Prostate gland (tissue), 2 donors: Measurements from ENCODE around the gene NPEPL1. TPM values are rescaled to one million over a fixed set of nuclear protein-coding genes. Genes with fewer than 3 reads are reported as not detected.

Experiments used
- DNase-seq: peaks from one replicate; pipeline ENCODE4 v3.0.0-alpha.2; 2019; ENCODE audit warnings: low spot score
- H3K27ac ChIP-seq, 2 donors: fragments of 200-600 bp; sonication (generic); 2 replicates each; pipeline ENCODE4 v1.5.1; 2017 to 2019
- H3K27me3 ChIP-seq: fragments of 200-600 bp; sonication (generic); replicated peaks from 2 replicates; pipeline ENCODE4 v1.5.1; 2019; ENCODE audit not compliant: insufficient read depth
- H3K36me3 ChIP-seq, 2 donors: fragments of 200-600 bp; sonication (generic); 1 replicate in 1 of 2; 2 replicates in 1 of 2; pipeline versions ENCODE4 v1.5.1 to v1.8.1; 2017 to 2019
- H3K4me1 ChIP-seq: fragments of 200-600 bp; sonication (generic); replicated peaks from 2 replicates; pipeline ENCODE4 v1.5.1; 2019
- H3K4me3 ChIP-seq, 2 donors: fragments of 200-600 bp; sonication (generic); 2 replicates each; pipeline ENCODE4 v1.5.1; 2017 to 2019
- H3K9me3 ChIP-seq: fragments of 200-600 bp; sonication (generic); 2 replicates; pipeline ENCODE4 v1.5.1; 2017
- CTCF ChIP-seq, 4 experiments: fragments of 200-600 bp in 2 of 4; fragments of 450-650 bp in 2 of 4; sonication (generic) in 2 of 4; IDR thresholded peaks; 1 replicate in 3 of 4; 2 replicates in 1 of 4; pipeline ENCODE4 v1.5.1; 2016 to 2019; ENCODE audit warnings: antibody characterized with exemption in 4 of 4, mild to moderate bottlenecking in 2 of 4, moderate library complexity in 2 of 4
- POLR2A ChIP-seq: fragments of 450-650 bp; IDR thresholded peaks from one replicate; pipeline ENCODE4 v1.6.1; 2016; ENCODE audit warnings: antibody characterized with exemption, mild to moderate bottlenecking
- POLR2AphosphoS5 ChIP-seq: sonication (generic); formaldehyde crosslinking; IDR thresholded peaks from one replicate; pipeline ENCODE4 v1.6.1; 2017; ENCODE audit warnings: antibody characterized with exemption
- WGBS: methylation state at CpG from one replicate; pipeline ENCODE4 v1.1.5; 2018; 5-methylcytosine and 5-hydroxymethylcytosine counted together
- intact Hi-C: fragments of 100-400 bp; cut with DNase I; formaldehyde crosslinking; loops from one replicate; pipeline ENCODE4 v1.14.2; 2022
- total RNA-seq, 2 donors: library from RNA; depleted of rRNA; stranded (reverse); fragments of >200 nt; gene quantifications; one replicate each; pipeline ENCODE4 v1.1.0, GENCODE V29; 2016

Gene NPEPL1
- total RNA-seq, 2 donors from 2014 or later = 25.7 to 63.1 TPM

GRCh38 chr20:58694241-58695083 lies 1.9 kb downstream of the NPEPL1 start:
- H3K27ac ChIP-seq = no peak overlapping the region
- WGBS = 95% methylated on average over 33 of the region's 33 CpGs
- H3K27me3 ChIP-seq = no peaks in the 10 kb centered on the region
- H3K4me1 ChIP-seq = peaks cover 8% of the 10 kb centered on the region
- H3K36me3 ChIP-seq = peaks cover 0 to 4% of the 10 kb centered on the region in 2 donors
- H3K4me3 ChIP-seq = no peak overlapping the region
- intact Hi-C loops = loop anchor here (5.0 to 10.0 kb wide), 2 partner anchors 212 to 460 kb away; no protein-coding TSS in a partner anchor
- no peak for DNase-seq
- H3K9me3 ChIP-seq = no peaks in the 10 kb centered on the region
- no peak for TF ChIP-seq CTCF (IDR thresholded peaks at IDR 0.05)

- no peak for DNase-seq
- no peak overlapping the region for H3K4me3 ChIP-seq
- peaks cover 0 to 4% of the 10 kb centered on the region in 2 donors for H3K36me3 ChIP-seq
- no peak overlapping the region for H3K27ac ChIP-seq
- H3K27me3 ChIP-seq = no peaks in the 10 kb centered on the region
- intact Hi-C loops = loop anchor here (10.0 kb wide), 1 partner anchor 460 kb away; no protein-coding TSS in a partner anchor
- no peaks in the 10 kb centered on the region for H3K9me3 ChIP-seq
- TF ChIP-seq POLR2AphosphoS5 = no peak
- TF ChIP-seq POLR2A = no peak
- TF ChIP-seq CTCF (IDR thresholded peaks at IDR 0.05) = no peak
- peaks cover 8% of the 10 kb centered on the region for H3K4me1 ChIP-seq
- 91% methylated on average over 9 of the region's 9 CpGs for WGBS
Observed at GRCh38 chr20:58695084-58695722, 2.6 kb downstream of the NPEPL1 start.

GRCh38 chr20:58695895-58696375 lies 3.3 kb downstream of the NPEPL1 start:
- no peak overlapping the region for H3K27ac ChIP-seq
- TF ChIP-seq POLR2AphosphoS5 (no peak), CTCF (IDR thresholded peaks at IDR 0.05) (no peak), POLR2A (no peak)
- no peak for DNase-seq
- H3K27me3 ChIP-seq = no peaks in the 10 kb centered on the region
- intact Hi-C loops = loop anchor here (10.0 kb wide), 1 partner anchor 461 kb away; no protein-coding TSS in a partner anchor
- peaks cover 0 to 4% of the 10 kb centered on the region in 2 donors for H3K36me3 ChIP-seq
- WGBS = 93% methylated on average over 10 of the region's 10 CpGs
- H3K9me3 ChIP-seq = no peaks in the 10 kb centered on the region
- H3K4me3 ChIP-seq = no peak overlapping the region
- peaks cover 8% of the 10 kb centered on the region for H3K4me1 ChIP-seq

- DNase-seq = no peak
- WGBS = 86% methylated on average over 10 of the region's 10 CpGs
- Histone ChIP-seq H3K4me1 (peaks cover 8% of the 10 kb centered on the region), H3K36me3 (peaks cover 0 to 4% of the 10 kb centered on the region in 2 donors), H3K27me3 (no peaks in the 10 kb centered on the region), H3K9me3 (no peaks in the 10 kb centered on the region), H3K4me3 (no peak overlapping the region), H3K27ac (no peak overlapping the region)
- TF ChIP-seq CTCF (IDR thresholded peaks at IDR 0.05) = no peak
- TF ChIP-seq POLR2AphosphoS5 = no peak
- no peak for TF ChIP-seq POLR2A
- intact Hi-C loops = loop anchor here (10.0 kb wide), 1 partner anchor 462 kb away; no protein-coding TSS in a partner anchor
Observed at GRCh38 chr20:58696411-58696961, 3.9 kb downstream of the NPEPL1 start.
